Right lobe of liver (tissue), 4 donors: ENCODE data around the gene LRP10.

ENCODE experiments used
- POLR2A ChIP-seq: fragments of 450-650 bp; IDR thresholded peaks from one replicate; pipeline ENCODE4 v1.6.1; 2017; ENCODE audit warnings: antibody characterized with exemption, mild to moderate bottlenecking
- TF ChIP-seq, protein P1 (sequence below), 4 donors: fragments of 200-600 bp in 3 of 4; fragments of 450-650 bp in 1 of 4; IDR thresholded peaks; one replicate each; pipeline versions ENCODE4 v1.5.1 to v1.8.0; 2016 to 2022; ENCODE audit warnings: antibody characterized with exemption in 4 of 4, mild to moderate bottlenecking in 2 of 4
- donor health status: DM: no; HTN: no; CAD: no.
- donor health status: DM: no; HTN: no; CAD: no.
- donor health status: DM: no; HTN: yes; CAD: no.

DNA sequence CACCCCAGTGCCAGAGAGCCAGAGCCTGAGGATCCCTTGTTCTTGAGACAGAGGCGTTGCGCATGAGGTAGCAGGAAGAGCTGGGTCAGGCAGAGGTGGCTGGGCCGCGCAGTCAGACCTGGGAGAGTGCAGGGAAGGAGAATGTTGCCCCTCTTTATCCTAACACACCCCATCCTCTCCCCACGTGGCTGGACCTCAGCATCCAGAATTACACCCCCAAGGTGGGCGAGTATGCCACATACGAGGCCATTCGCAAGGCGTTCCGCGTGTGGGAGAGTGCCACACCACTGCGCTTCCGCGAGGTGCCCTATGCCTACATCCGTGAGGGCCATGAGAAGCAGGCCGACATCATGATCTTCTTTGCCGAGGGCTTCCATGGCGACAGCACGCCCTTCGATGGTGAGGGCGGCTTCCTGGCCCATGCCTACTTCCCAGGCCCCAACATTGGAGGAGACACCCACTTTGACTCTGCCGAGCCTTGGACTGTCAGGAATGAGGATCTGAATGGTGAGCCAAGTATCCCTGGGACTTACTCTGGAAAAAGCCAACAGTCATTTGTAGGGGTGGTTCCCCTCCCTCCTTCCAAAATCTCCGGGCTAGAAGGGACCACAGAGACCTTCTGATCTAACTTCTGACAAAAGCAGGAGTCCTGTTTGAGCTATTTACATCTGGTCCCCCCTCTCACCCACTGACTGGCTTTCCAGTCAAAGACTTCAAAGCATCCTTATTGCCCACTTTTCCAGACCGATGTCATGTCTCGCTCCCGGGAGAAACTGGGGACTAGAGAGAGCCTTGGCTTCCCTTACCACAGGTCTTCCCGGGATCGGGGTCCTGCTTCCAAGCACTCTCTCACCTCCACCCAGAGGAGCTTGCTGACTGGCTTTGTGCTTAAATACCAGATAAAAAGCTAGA, 29.1 kb upstream of the LRP10 start:
- TF ChIP-seq, protein P1, sequence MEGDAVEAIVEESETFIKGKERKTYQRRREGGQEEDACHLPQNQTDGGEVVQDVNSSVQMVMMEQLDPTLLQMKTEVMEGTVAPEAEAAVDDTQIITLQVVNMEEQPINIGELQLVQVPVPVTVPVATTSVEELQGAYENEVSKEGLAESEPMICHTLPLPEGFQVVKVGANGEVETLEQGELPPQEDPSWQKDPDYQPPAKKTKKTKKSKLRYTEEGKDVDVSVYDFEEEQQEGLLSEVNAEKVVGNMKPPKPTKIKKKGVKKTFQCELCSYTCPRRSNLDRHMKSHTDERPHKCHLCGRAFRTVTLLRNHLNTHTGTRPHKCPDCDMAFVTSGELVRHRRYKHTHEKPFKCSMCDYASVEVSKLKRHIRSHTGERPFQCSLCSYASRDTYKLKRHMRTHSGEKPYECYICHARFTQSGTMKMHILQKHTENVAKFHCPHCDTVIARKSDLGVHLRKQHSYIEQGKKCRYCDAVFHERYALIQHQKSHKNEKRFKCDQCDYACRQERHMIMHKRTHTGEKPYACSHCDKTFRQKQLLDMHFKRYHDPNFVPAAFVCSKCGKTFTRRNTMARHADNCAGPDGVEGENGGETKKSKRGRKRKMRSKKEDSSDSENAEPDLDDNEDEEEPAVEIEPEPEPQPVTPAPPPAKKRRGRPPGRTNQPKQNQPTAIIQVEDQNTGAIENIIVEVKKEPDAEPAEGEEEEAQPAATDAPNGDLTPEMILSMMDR (IDR thresholded peaks at IDR 0.05): no peak
- no peak for TF ChIP-seq POLR2A
